Right lobe of liver (tissue), 6 donors: ENCODE results near the gene PLXNA4. TPM values are rescaled to one million over a fixed set of nuclear protein-coding genes. Genes with fewer than 3 reads are reported as not detected.

Source experiments
- ATAC-seq, 4 donors: fragments of 200-7000 bp; cut with Tn5 transposase; one replicate each; pipeline ENCODE4 v1.9.1; 2020; ENCODE audit warnings: mild to moderate bottlenecking in 4 of 4, moderate library complexity in 4 of 4
- DNase-seq, 3 donors: peaks; one replicate each; pipeline ENCODE4 v3.0.0-alpha.2; 2020
- H3K27ac ChIP-seq, 3 donors: fragments of 200-600 bp; one replicate each; pipeline ENCODE4 v1.8.0; 2022
- H3K27me3 ChIP-seq, 2 donors: fragments of 200-600 bp; one replicate each; pipeline ENCODE4 v1.8.0; 2022
- H3K36me3 ChIP-seq, 4 donors: fragments of 200-600 bp; sonication (generic) in 1 of 4; one replicate each; pipeline versions ENCODE4 v1.5.1 to v1.8.0; 2017 to 2022; ENCODE audit warnings: control low read depth in 1 of 4
- H3K4me1 ChIP-seq, 4 donors: fragments of 200-600 bp; sonication (generic) in 1 of 4; one replicate each; pipeline versions ENCODE4 v1.5.1 to v1.8.0; 2017 to 2022; ENCODE audit warnings: control low read depth in 1 of 4
- H3K4me3 ChIP-seq, 3 donors: fragments of 200-600 bp; one replicate each; pipeline ENCODE4 v1.8.0; 2022
- H3K9me3 ChIP-seq, 4 donors: fragments of 200-600 bp; sonication (generic) in 1 of 4; one replicate each; pipeline versions ENCODE4 v1.5.1 to v1.8.0; 2017 to 2022; ENCODE audit warnings: control low read depth in 1 of 4
- POLR2A ChIP-seq: fragments of 450-650 bp; IDR thresholded peaks from one replicate; pipeline ENCODE4 v1.6.1; 2017; ENCODE audit warnings: antibody characterized with exemption, mild to moderate bottlenecking
- WGBS: methylation state at CpG from one replicate; pipeline ENCODE4 v1.1.6; 2018; ENCODE audit warnings: low coverage, low lambda C conversion rate; ENCODE audit not compliant: insufficient coverage; ENCODE audit errors: missing lambda C conversion rate; 5-methylcytosine and 5-hydroxymethylcytosine counted together
- intact Hi-C, 2 donors: fragments of 100-400 bp; cut with DNase I; formaldehyde crosslinking; loops; one replicate each; pipeline versions ENCODE4 v1.11.2 to v1.14.1; 2022
- total RNA-seq, 6 experiments: library from RNA; depleted of rRNA in 2 of 6; stranded (reverse); fragments of >200 nt in 2 of 6; fragmentation: NEBNext Ultra II Directional in 3 of 6; extraction: Animal tissue kit (Norgen Biotek cat#: 25700) in 3 of 6; gene quantifications; one replicate each; pipeline versions ENCODE4 v1.1.0 to v1.2.4, GENCODE V29; 2016 to 2023
- TF ChIP-seq, protein P1 (sequence below), 4 donors: fragments of 200-600 bp in 3 of 4; fragments of 450-650 bp in 1 of 4; IDR thresholded peaks; one replicate each; pipeline versions ENCODE4 v1.5.1 to v1.8.0; 2016 to 2022; ENCODE audit warnings: antibody characterized with exemption in 4 of 4, mild to moderate bottlenecking in 2 of 4
- donor health status: DM: no; HTN: yes; CAD: no.
- donor health status: DM: no; HTN: no; CAD: no.
- donor health status: DM: no; HTN: no; CAD: no.
- donor health status: DM: no; HTN: yes; CAD: no.
- donor health status: DM: no; HTN: yes; CAD: no.

Gene PLXNA4
- total RNA-seq, 6 experiments from 2014 or later, result 0.17 to 0.90 (median 0.30) TPM

- intact Hi-C loops, result no loop called here
- TF ChIP-seq, protein P1, sequence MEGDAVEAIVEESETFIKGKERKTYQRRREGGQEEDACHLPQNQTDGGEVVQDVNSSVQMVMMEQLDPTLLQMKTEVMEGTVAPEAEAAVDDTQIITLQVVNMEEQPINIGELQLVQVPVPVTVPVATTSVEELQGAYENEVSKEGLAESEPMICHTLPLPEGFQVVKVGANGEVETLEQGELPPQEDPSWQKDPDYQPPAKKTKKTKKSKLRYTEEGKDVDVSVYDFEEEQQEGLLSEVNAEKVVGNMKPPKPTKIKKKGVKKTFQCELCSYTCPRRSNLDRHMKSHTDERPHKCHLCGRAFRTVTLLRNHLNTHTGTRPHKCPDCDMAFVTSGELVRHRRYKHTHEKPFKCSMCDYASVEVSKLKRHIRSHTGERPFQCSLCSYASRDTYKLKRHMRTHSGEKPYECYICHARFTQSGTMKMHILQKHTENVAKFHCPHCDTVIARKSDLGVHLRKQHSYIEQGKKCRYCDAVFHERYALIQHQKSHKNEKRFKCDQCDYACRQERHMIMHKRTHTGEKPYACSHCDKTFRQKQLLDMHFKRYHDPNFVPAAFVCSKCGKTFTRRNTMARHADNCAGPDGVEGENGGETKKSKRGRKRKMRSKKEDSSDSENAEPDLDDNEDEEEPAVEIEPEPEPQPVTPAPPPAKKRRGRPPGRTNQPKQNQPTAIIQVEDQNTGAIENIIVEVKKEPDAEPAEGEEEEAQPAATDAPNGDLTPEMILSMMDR (IDR thresholded peaks at IDR 0.05), result no peak
- H3K9me3 ChIP-seq, result no peaks in the 10 kb centered on the region
- 89% methylated on average over 3 of the region's 14 CpGs for whole genome bisulfite sequencing
- ATAC-seq, result no peak
- DNase-seq, result no peak
- no peak overlapping the region for H3K4me3 ChIP-seq
- no peaks in the 10 kb centered on the region for H3K36me3 ChIP-seq
- no peak overlapping the region for H3K27ac ChIP-seq
- no peaks in the 10 kb centered on the region for H3K27me3 ChIP-seq
- no peaks in the 10 kb centered on the region for H3K4me1 ChIP-seq
Observed at GRCh38 chr7:132210821-132211220, 365.4 kb downstream of the PLXNA4 start.

DNA sequence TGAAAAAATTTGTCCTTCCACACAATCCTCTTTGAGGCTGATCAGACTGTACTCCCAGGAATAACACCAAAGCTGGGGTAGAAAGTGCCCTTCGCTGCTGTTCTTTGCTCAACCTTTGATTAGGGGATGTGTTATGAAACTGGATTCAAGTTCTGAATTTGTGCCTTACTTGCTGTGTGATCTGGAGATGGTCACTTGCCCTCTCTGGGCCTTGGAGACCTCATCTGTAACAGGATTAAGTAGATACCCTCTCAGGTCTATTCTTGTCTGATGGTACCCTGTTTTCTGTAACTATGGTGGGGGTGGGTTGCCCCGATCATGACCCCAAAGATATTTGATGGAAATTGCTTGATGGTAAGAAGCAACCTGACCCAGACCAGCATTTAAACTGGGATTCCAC lies 368.5 kb downstream of the PLXNA4 start:
- no peaks in the 10 kb centered on the region for H3K9me3 ChIP-seq
- no peaks in the 10 kb centered on the region for H3K4me1 ChIP-seq
- intact Hi-C loops, result no loop called here
- WGBS, result 92% methylated on average over 1 of the region's 2 CpGs
- H3K4me3 ChIP-seq, result no peak overlapping the region
- no peak for ATAC-seq
- H3K36me3 ChIP-seq, result no peaks in the 10 kb centered on the region
- TF ChIP-seq, protein P1 (IDR thresholded peaks at IDR 0.05), result no peak
- no peak overlapping the region for H3K27ac ChIP-seq
- H3K27me3 ChIP-seq, result no peaks in the 10 kb centered on the region
- DNase-seq, result no peak

DNA sequence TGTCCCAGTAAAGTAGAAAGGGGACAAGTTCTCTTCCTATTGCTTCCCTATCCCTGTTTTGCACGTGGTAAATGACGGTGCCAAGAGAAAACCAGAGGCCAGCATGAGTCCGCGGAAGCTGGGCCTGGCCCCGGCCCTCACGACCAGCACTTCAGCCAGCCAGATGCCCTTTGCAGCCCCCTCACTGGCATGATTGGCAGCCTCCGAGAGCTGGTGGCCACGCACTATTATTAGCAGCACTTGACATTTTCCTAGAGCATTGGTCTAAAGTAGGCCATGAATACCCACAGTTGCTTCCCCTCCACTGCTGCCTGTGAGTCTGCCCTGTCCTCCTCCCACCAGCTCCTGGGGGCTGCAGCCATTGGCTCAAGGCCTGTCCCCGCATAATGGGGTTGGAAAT lies 369.1 kb downstream of the PLXNA4 start:
- ATAC-seq (no peak), DNase-seq (no peak)
- TF ChIP-seq POLR2A, result no peak
- TF ChIP-seq, protein P1 (IDR thresholded peaks at IDR 0.05), result no peak
- Histone ChIP-seq H3K27ac (no peak overlapping the region), H3K36me3 (no peaks in the 10 kb centered on the region), H3K4me1 (no peaks in the 10 kb centered on the region), H3K4me3 (no peak overlapping the region), H3K9me3 (no peaks in the 10 kb centered on the region), H3K27me3 (no peaks in the 10 kb centered on the region)
- WGBS, result 64% methylated on average over 2 of the region's 9 CpGs
- intact Hi-C loops, result no loop called here

- no peak overlapping the region for H3K4me3 ChIP-seq
- ATAC-seq, result no peak
- intact Hi-C loops, result no loop called here
- no peak for DNase-seq
- WGBS, result 48% methylated on average over 4 of the region's 8 CpGs
- H3K27me3 ChIP-seq, result no peaks in the 10 kb centered on the region
- no peak overlapping the region for H3K27ac ChIP-seq
- H3K9me3 ChIP-seq, result no peaks in the 10 kb centered on the region
- H3K4me1 ChIP-seq, result no peaks in the 10 kb centered on the region
- TF ChIP-seq POLR2A, result no peak
- TF ChIP-seq, protein P1 (IDR thresholded peaks at IDR 0.05), result no peak
- no peaks in the 10 kb centered on the region for H3K36me3 ChIP-seq
Observed at GRCh38 chr7:132206594-132206993, 369.7 kb downstream of the PLXNA4 start.

GRCh38 chr7:132205509-132205908 lies 370.8 kb downstream of the PLXNA4 start:
- no peak overlapping the region for H3K27ac ChIP-seq
- no peaks in the 10 kb centered on the region for H3K27me3 ChIP-seq
- ATAC-seq (no peak), DNase-seq (no peak)
- no peaks in the 10 kb centered on the region for H3K9me3 ChIP-seq
- H3K36me3 ChIP-seq, result no peaks in the 10 kb centered on the region
- H3K4me1 ChIP-seq, result no peaks in the 10 kb centered on the region
- intact Hi-C loops, result no loop called here
- TF ChIP-seq POLR2A, result no peak
- TF ChIP-seq, protein P1 (IDR thresholded peaks at IDR 0.05), result no peak
- no peak overlapping the region for H3K4me3 ChIP-seq
